GM23248 (cell line): ENCODE results near the gene EMP2. TPM values are rescaled to one million over a fixed set of nuclear protein-coding genes. Genes with fewer than 3 reads are reported as not detected.

Experiments
- DNase-seq: peaks from one replicate; pipeline ENCODE4 v3.0.0-alpha.2; 2015
- H2AFZ ChIP-seq: fragments of 200-600 bp; sonication (generic); 2 replicates; pipeline ENCODE4 v1.6.1; 2016; ENCODE audit warnings: antibody characterized with exemption
- H3F3A ChIP-seq: fragments of 200-600 bp; sonication (generic); 2 replicates; pipeline ENCODE4 v1.6.1; 2016; ENCODE audit warnings: mild to moderate bottlenecking, antibody characterized with exemption, mixed run types; ENCODE audit not compliant: insufficient read depth
- H3K27ac ChIP-seq: fragments of 200-600 bp; sonication (generic); 2 replicates; pipeline ENCODE4 v1.5.1; 2016; ENCODE audit warnings: mild to moderate bottlenecking
- H3K27me3 ChIP-seq: fragments of 200-600 bp; sonication (generic); replicated peaks from 2 replicates; pipeline ENCODE4 v1.6.1; 2016; ENCODE audit warnings: mild to moderate bottlenecking; ENCODE audit not compliant: insufficient read depth
- H3K36me3 ChIP-seq: fragments of 200-600 bp; sonication (generic); 2 replicates; pipeline ENCODE4 v1.6.1; 2016; ENCODE audit warnings: low read depth, mild to moderate bottlenecking
- H3K4me1 ChIP-seq: fragments of 200-600 bp; sonication (generic); 2 replicates; pipeline ENCODE4 v1.6.1; 2016; ENCODE audit warnings: mild to moderate bottlenecking; ENCODE audit not compliant: insufficient read depth
- H3K4me2 ChIP-seq: fragments of 200-600 bp; sonication (generic); one replicate; pipeline ENCODE4 v1.6.1; 2016; ENCODE audit warnings: mild to moderate bottlenecking; ENCODE audit not compliant: unreplicated experiment
- H3K4me3 ChIP-seq: fragments of 200-600 bp; sonication (generic); 2 replicates; pipeline ENCODE4 v1.5.1; 2016; ENCODE audit warnings: mild to moderate bottlenecking
- H3K79me2 ChIP-seq: fragments of 200-600 bp; sonication (generic); 2 replicates; pipeline ENCODE4 v1.6.1; 2016; ENCODE audit warnings: mild to moderate bottlenecking; ENCODE audit not compliant: insufficient read depth
- H3K9ac ChIP-seq: fragments of 200-600 bp; sonication (generic); 2 replicates; pipeline ENCODE4 v1.6.1; 2016; ENCODE audit warnings: mild to moderate bottlenecking
- H3K9me2 ChIP-seq: fragments of 200-600 bp; sonication (generic); 2 replicates; pipeline ENCODE4 v1.6.1; 2016; ENCODE audit warnings: mixed run types, mild to moderate bottlenecking, moderate library complexity; ENCODE audit not compliant: insufficient read depth
- H3K9me3 ChIP-seq: fragments of 200-600 bp; sonication (generic); one replicate; pipeline ENCODE4 v1.6.1; 2017; ENCODE audit warnings: low read depth
- H4K20me1 ChIP-seq: fragments of 200-600 bp; sonication (generic); 2 replicates; pipeline ENCODE4 v1.6.0; 2016; ENCODE audit not compliant: insufficient read depth
- EZH2 ChIP-seq: fragments of 200-600 bp; sonication (generic); IDR thresholded peaks from 2 replicates; pipeline ENCODE4 v1.6.1; 2018; ENCODE audit warnings: antibody characterized with exemption, mild to moderate bottlenecking; ENCODE audit not compliant: insufficient read depth, poor library complexity, severe bottlenecking
- EZH2phosphoT487 ChIP-seq: fragments of 200-600 bp; sonication (generic); IDR thresholded peaks from 2 replicates; pipeline ENCODE4 v1.6.1; 2018; ENCODE audit warnings: antibody characterized with exemption, moderate library complexity, mild to moderate bottlenecking, low read depth; ENCODE audit not compliant: insufficient read depth
- WGBS, 2 experiments: methylation state at CpG; one replicate each; pipeline ENCODE4 v1.1.6; 2015 to 2017; ENCODE audit warnings: low lambda C conversion rate in 2 of 2, low coverage in 1 of 2; ENCODE audit errors: missing lambda C conversion rate in 2 of 2; 5-methylcytosine and 5-hydroxymethylcytosine counted together
- in situ Hi-C: fragments of 300-500 bp; cut with MboI; formaldehyde crosslinking; loops from 2 replicates; pipeline ENCODE4 v1.15.0; 2020
- polyA plus RNA-seq: library from polyadenylated mRNA; unstranded; fragments of >200 nt; fragmentation: Nextera tagmentation; extraction: Ambion mirVana; gene quantifications from 2 replicates; pipeline ENCODE4 v1.2.1, GENCODE V29; 2016
- total RNA-seq: library from RNA; depleted of rRNA; stranded (reverse); fragments of >200 nt; shearing (Covaris generic); gene quantifications from 2 replicates; pipeline ENCODE4 v1.2.3, GENCODE V29; 2014

EMP2 gene
- total and polyA plus RNA-seq, 2 experiments from 2014 or later, result 26.0 to 73.7 TPM

DNA sequence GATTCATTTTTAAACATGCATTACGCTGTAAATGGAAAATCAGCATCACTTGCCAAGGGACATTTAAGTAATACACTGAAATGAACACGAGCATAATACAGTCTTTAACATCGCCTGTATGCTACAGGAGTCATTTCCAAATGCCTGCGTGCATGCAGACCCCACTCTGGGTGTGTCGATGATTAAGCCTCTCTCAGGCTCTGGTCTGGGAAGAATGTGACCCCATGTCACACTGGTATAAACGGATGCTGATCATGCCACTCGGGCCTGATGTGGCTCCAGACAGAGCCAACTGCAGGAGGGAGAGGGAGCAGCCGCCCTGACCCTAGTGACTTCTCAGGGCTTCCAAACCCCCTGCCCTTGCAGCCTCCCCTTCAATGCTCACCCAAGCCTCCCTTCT, 10.8 kb downstream of the EMP2 start:
- no peak for DNase-seq

GRCh38 chr16:10566613-10567012, 13.8 kb downstream of the EMP2 start:
- no peak overlapping the region for H2AFZ ChIP-seq
- H3K4me2 ChIP-seq, result no peak overlapping the region
- H3K4me1 ChIP-seq, result no peaks in the 10 kb centered on the region
- H3K27ac ChIP-seq, result no peak overlapping the region
- no peaks in the 10 kb centered on the region for H3K9me2 ChIP-seq
- no peaks in the 10 kb centered on the region for H3K27me3 ChIP-seq
- H3K4me3 ChIP-seq, result no peak overlapping the region
- DNase-seq, result no peak
- in situ Hi-C loops, result no loop called here
- 95 to 99% methylated on average over 6 of the region's 6 CpGs for WGBS, 2 experiments
- no peaks in the 10 kb centered on the region for H3F3A ChIP-seq
- peaks cover 90% of the 10 kb centered on the region for H3K79me2 ChIP-seq
- TF ChIP-seq EZH2phosphoT487 (no peak), EZH2 (no peak)
- H3K9me3 ChIP-seq, result no peaks in the 10 kb centered on the region
- H4K20me1 ChIP-seq, result no peaks in the 10 kb centered on the region
- 0 out of 2 replicates have a peak, but pooled peaks cover 3% of the 10 kb centered on the region for H3K36me3 ChIP-seq
- no peak overlapping the region for H3K9ac ChIP-seq

More for the DNA sequence above, 10.8 kb downstream of the EMP2 start:
- H3F3A ChIP-seq, result no peaks in the 10 kb centered on the region
- H2AFZ ChIP-seq, result no peak overlapping the region
- H3K4me3 ChIP-seq, result no peak overlapping the region
- no peaks in the 10 kb centered on the region for H3K4me1 ChIP-seq
- in situ Hi-C loops, result no loop called here
- H3K4me2 ChIP-seq, result no peak overlapping the region
- WGBS, 2 experiments, result 87 to 88% methylated on average over 8 of the region's 8 CpGs
- H3K36me3 ChIP-seq, result no peaks in the 10 kb centered on the region
- no peak overlapping the region for H3K27ac ChIP-seq
- TF ChIP-seq EZH2 (no peak), EZH2phosphoT487 (no peak)
- no peaks in the 10 kb centered on the region for H4K20me1 ChIP-seq
- H3K9ac ChIP-seq, result no peak overlapping the region
- no peaks in the 10 kb centered on the region for H3K27me3 ChIP-seq
- no peaks in the 10 kb centered on the region for H3K9me2 ChIP-seq
- H3K9me3 ChIP-seq, result no peaks in the 10 kb centered on the region
- H3K79me2 ChIP-seq, result peaks cover 90% of the 10 kb centered on the region

- no peak overlapping the region for H2AFZ ChIP-seq
- DNase-seq, result no peak
- no peaks in the 10 kb centered on the region for H3K27me3 ChIP-seq
- H3K9me2 ChIP-seq, result no peaks in the 10 kb centered on the region
- in situ Hi-C loops, result no loop called here
- no peak for TF ChIP-seq EZH2
- no peak for TF ChIP-seq EZH2phosphoT487
- peaks cover 91% of the 10 kb centered on the region for H3K79me2 ChIP-seq
- WGBS, 2 experiments, result 90 to 93% methylated on average over 5 of the region's 5 CpGs
- no peak overlapping the region for H3K9ac ChIP-seq
- no peaks in the 10 kb centered on the region for H3K9me3 ChIP-seq
- no peak overlapping the region for H3K4me2 ChIP-seq
- H3K36me3 ChIP-seq, result 0 out of 2 replicates have a peak, but pooled peaks cover 3% of the 10 kb centered on the region
- no peak overlapping the region for H3K4me3 ChIP-seq
- no peaks in the 10 kb centered on the region for H3K4me1 ChIP-seq
- H3F3A ChIP-seq, result 0 out of 2 replicates have a peak, but pooled peaks cover under 1% of the 10 kb centered on the region
- no peak overlapping the region for H3K27ac ChIP-seq
- H4K20me1 ChIP-seq, result no peaks in the 10 kb centered on the region
Observed at GRCh38 chr16:10565167-10565566, 15.2 kb downstream of the EMP2 start.

DNA sequence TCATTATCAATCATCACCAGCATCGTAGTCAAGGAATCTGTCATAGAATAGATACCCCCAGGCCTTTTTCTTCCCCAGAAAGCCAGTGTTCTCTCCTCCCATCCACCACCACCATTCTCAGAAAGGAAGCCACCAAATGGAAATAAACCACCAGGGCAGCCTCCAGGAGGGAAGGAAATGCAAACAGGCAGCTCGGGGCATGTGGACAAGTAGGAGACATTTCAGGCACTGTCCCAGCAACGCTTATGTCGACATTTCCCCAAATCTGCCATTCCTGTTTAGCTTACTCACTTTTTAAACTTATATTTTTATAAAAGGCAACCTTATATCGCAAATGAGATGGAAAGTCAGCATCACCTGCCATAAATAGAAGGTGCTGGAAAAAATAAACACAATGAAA, 15.8 kb downstream of the EMP2 start:
- Histone ChIP-seq H3K27me3 (no peaks in the 10 kb centered on the region), H3K4me2 (no peak overlapping the region), H3K36me3 (0 out of 2 replicates have a peak, but pooled peaks cover 3% of the 10 kb centered on the region), H4K20me1 (no peaks in the 10 kb centered on the region), H3K4me3 (no peak overlapping the region), H3K79me2 (peaks cover 91% of the 10 kb centered on the region), H3F3A (0 out of 2 replicates have a peak, but pooled peaks cover 5% of the 10 kb centered on the region), H2AFZ (no peak overlapping the region), H3K9me3 (no peaks in the 10 kb centered on the region), H3K9ac (no peak overlapping the region), H3K27ac (no peak overlapping the region), H3K4me1 (peaks cover 3% of the 10 kb centered on the region), H3K9me2 (no peaks in the 10 kb centered on the region)
- 88 to 90% methylated on average over 5 of the region's 5 CpGs for WGBS, 2 experiments
- TF ChIP-seq EZH2phosphoT487 (no peak), EZH2 (no peak)
- DNase-seq, result no peak
- in situ Hi-C loops, result no loop called here

DNA sequence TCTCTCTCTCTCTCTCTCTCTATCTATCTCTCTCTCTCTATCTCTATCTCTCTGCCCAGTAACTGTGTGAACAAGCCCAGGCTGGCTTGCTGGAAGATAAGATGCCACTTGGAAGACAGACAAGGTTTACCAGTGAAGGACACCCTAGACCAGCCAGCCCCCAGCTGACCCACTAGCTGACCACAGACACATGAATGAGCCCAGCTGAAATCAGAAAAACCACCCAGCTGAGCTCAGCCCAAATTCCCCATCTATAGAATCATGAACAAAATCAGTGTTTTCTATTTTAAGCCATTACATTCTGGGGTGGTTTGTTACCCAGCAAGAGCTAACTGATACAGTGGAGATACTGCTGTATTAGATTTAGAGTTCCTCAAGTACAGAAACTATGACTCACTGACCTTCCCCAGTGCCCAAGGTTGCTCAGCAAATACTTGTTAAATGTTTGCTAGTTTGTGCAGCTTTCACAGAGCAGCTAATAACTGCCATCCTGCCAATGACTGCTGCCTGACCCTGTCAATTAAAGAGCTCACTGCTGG, 18.0 kb downstream of the EMP2 start:
- TF ChIP-seq EZH2 (no peak), EZH2phosphoT487 (no peak)
- H3K36me3 ChIP-seq, result 0 out of 2 replicates have a peak, but pooled peaks cover 3% of the 10 kb centered on the region
- H3K4me1 ChIP-seq, result peaks cover 18% of the 10 kb centered on the region
- no peaks in the 10 kb centered on the region for H4K20me1 ChIP-seq
- in situ Hi-C loops, result no loop called here
- H3K9me3 ChIP-seq, result no peaks in the 10 kb centered on the region
- H3K27me3 ChIP-seq, result no peaks in the 10 kb centered on the region
- peaks cover 18% of the 10 kb centered on the region; the same call in 1 of the 2 replicates for H3F3A ChIP-seq
- H3K9ac ChIP-seq, result no peak overlapping the region
- no peak for DNase-seq
- no peak overlapping the region for H3K27ac ChIP-seq
- peaks cover 87% of the 10 kb centered on the region for H3K79me2 ChIP-seq
- no peaks in the 10 kb centered on the region for H3K9me2 ChIP-seq
- H2AFZ ChIP-seq, result no peak overlapping the region
- H3K4me2 ChIP-seq, result no peak overlapping the region
- H3K4me3 ChIP-seq, result no peak overlapping the region
